ENCODE data around the gene NTSR1.

Gene NTSR1

GRCh38 chr20:62665826-62666735 lies 42.6 kb upstream of the NTSR1 start:
- Histone ChIP-seq H3K9ac (ENCODE audit: low read length) (no peak overlapping the region), H3K27me3 (ENCODE audit: control insufficient read depth in 1 of 2, insufficient read depth in 2 of 2, low read length in 2 of 2) (peaks cover 0 to 6% of the 10 kb centered on the region in 2 donors), H3K36me3 (ENCODE audit: insufficient read depth, low read length) (no peaks in the 10 kb centered on the region)

DNA sequence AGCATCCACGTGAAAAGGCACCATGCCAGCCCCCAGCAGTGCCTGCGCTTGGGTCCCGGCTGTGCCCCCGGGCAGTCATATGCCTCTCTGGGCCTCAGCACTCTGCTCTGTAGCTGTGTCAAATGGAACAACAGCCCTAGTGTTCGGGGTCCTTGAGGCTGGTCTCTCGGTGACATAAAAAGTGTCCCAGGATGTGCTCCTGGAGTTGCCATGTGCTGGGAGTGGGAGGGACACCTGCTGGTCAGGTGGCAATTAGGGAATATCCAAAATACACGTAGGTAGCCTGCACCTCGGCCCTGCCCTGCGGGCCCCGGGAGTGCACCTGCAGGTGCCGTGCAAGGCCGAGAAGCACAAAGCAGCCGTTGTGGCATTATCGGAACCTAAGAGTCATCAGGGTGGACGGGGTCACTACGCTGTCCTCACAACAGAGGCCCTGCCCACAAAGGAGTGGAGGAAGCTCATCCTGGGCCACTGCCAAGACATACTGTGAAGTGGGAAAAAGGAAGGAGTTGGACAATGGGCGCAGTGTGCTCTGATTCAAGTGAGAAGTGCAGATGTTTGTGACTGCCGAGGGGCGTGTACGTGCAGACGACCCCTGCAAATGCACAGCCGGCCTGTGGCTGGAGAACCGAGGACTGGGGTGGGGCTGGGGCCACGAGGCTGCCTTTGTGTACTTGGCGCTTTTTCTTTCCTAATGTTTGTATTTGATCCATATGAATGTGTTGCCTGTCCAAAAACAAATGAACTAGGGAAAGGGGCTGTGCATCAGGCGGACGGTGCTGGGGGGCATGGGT lies 41.7 kb upstream of the NTSR1 start:
- Histone ChIP-seq H3K27ac (ENCODE audit: low read depth, low read length) (no peak overlapping the region), H3K4me1 (ENCODE audit: insufficient read depth, low read length) (peaks cover 6% of the 10 kb centered on the region), H3K4me3 (ENCODE audit: low read depth in 1 of 2, low read length in 2 of 2) (no peak overlapping the region), H3K9ac (ENCODE audit: low read length) (no peak overlapping the region), H3K36me3 (ENCODE audit: insufficient read depth, low read length) (no peaks in the 10 kb centered on the region), H3K27me3 (ENCODE audit: control insufficient read depth in 1 of 2, insufficient read depth in 2 of 2, low read length in 2 of 2) (peaks cover 0 to 4% of the 10 kb centered on the region in 2 donors), H3K9me3 (ENCODE audit: low read length) (no peaks in the 10 kb centered on the region)

More at GRCh38 chr20:62665826-62666735, 42.6 kb upstream of the NTSR1 start:
- H3K4me3 ChIP-seq (ENCODE audit: low read depth in 1 of 2, low read length in 2 of 2), result no peak overlapping the region
- H3K4me1 ChIP-seq (ENCODE audit: insufficient read depth, low read length), result peaks cover 6% of the 10 kb centered on the region
- no peaks in the 10 kb centered on the region for H3K9me3 ChIP-seq (ENCODE audit: low read length)
- no peak overlapping the region for H3K27ac ChIP-seq (ENCODE audit: low read depth, low read length)

GRCh38 chr20:62667530-62668440 lies 40.9 kb upstream of the NTSR1 start:
- H3K36me3 ChIP-seq (ENCODE audit: insufficient read depth, low read length), result no peaks in the 10 kb centered on the region
- H3K27ac ChIP-seq (ENCODE audit: low read depth, low read length), result no peak overlapping the region
- no peaks in the 10 kb centered on the region for H3K9me3 ChIP-seq (ENCODE audit: low read length)
- peaks cover 6% of the 10 kb centered on the region for H3K4me1 ChIP-seq (ENCODE audit: insufficient read depth, low read length)
- H3K9ac ChIP-seq (ENCODE audit: low read length), result no peak overlapping the region
- H3K27me3 ChIP-seq (ENCODE audit: control insufficient read depth in 1 of 2, insufficient read depth in 2 of 2, low read length in 2 of 2), result peaks cover 0 to 4% of the 10 kb centered on the region in 2 donors
- no peak overlapping the region for H3K4me3 ChIP-seq (ENCODE audit: low read depth in 1 of 2, low read length in 2 of 2)

GRCh38 chr20:62668441-62669027 lies 40.1 kb upstream of the NTSR1 start:
- Histone ChIP-seq H3K4me1 (ENCODE audit: insufficient read depth, low read length) (peaks cover 6% of the 10 kb centered on the region), H3K9ac (ENCODE audit: low read length) (no peak overlapping the region), H3K4me3 (ENCODE audit: low read depth in 1 of 2, low read length in 2 of 2) (no peak overlapping the region), H3K27me3 (ENCODE audit: control insufficient read depth in 1 of 2, insufficient read depth in 2 of 2, low read length in 2 of 2) (peaks cover 0 to 4% of the 10 kb centered on the region in 2 donors), H3K9me3 (ENCODE audit: low read length) (no peaks in the 10 kb centered on the region), H3K36me3 (ENCODE audit: insufficient read depth, low read length) (no peaks in the 10 kb centered on the region), H3K27ac (ENCODE audit: low read depth, low read length) (no peak overlapping the region)

DNA sequence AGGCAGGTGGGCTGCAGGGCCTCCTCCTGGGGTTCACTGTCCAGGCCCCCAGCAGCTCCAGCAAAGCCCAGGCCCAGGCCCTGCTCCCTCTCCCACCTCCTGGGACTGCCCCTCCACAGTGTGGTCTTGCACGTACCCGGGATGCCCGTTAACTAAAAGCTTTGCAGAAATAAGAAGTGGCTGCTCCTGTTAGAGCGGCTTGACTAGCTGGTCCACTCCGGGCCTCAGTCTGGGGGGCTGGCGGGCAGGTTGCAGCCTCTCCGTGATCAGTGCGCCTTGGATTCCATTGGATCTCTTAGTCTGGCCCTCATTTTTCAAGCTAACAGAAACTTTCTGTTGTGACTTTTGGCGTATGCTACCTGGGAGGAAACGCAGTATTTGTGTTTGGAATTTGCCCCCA lies 39.4 kb upstream of the NTSR1 start:
- Histone ChIP-seq H3K9me3 (ENCODE audit: low read length) (no peaks in the 10 kb centered on the region), H3K4me1 (ENCODE audit: insufficient read depth, low read length) (peaks cover 6% of the 10 kb centered on the region), H3K9ac (ENCODE audit: low read length) (no peak overlapping the region), H3K4me3 (ENCODE audit: low read depth in 1 of 2, low read length in 2 of 2) (no peak overlapping the region), H3K36me3 (ENCODE audit: insufficient read depth, low read length) (no peaks in the 10 kb centered on the region), H3K27ac (ENCODE audit: low read depth, low read length) (no peak overlapping the region), H3K27me3 (ENCODE audit: control insufficient read depth in 1 of 2, insufficient read depth in 2 of 2, low read length in 2 of 2) (peaks cover 0 to 4% of the 10 kb centered on the region in 2 donors)

DNA sequence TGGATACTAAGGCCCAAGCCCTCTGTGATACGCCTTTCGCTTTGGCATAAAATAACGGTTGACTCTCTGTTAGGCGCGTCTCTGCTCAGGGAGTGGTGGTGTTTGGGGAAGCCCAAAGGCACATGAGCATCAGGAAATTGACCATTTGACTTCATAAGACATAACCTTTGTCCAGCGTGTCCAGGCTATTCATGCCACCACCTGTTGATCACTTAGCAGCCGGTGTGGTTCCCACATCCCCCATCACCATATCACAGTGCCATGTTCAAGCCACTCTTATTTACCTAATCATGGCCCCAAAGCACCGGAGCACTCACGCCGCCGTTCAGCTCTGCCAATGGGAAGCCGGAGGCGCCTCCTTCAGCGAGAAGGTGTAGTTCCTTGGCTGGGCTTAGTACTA lies 38.5 kb upstream of the NTSR1 start:
- Histone ChIP-seq H3K36me3 (ENCODE audit: insufficient read depth, low read length) (no peaks in the 10 kb centered on the region), H3K27ac (ENCODE audit: low read depth, low read length) (no peak overlapping the region), H3K27me3 (ENCODE audit: control insufficient read depth in 1 of 2, insufficient read depth in 2 of 2, low read length in 2 of 2) (peaks cover 0 to 4% of the 10 kb centered on the region in 2 donors), H3K9me3 (ENCODE audit: low read length) (no peaks in the 10 kb centered on the region), H3K9ac (ENCODE audit: low read length) (no peak overlapping the region), H3K4me1 (ENCODE audit: insufficient read depth, low read length) (peaks cover 6% of the 10 kb centered on the region), H3K4me3 (ENCODE audit: low read depth in 1 of 2, low read length in 2 of 2) (no peak overlapping the region)

DNA sequence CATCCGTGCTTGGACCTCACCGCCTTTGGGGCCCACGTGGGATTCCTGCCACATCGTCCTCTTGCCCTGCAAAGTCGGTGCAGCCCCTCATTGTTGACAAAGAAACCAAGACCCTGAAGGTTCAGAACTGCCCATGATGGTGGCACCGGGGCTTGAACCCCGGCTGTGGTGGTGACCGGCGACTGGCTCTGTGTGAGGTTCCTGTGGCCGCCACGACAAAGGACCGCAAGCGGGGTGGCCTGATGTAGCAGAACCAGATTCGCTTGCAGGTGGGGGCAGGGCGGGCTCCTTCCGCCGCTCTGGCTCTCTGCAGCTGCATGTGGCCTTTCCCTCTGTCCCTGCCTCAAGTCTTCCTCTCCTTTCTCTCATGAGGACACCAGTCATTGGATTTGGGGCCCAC lies 37.6 kb upstream of the NTSR1 start:
- peaks cover 6% of the 10 kb centered on the region for H3K4me1 ChIP-seq (ENCODE audit: insufficient read depth, low read length)
- H3K4me3 ChIP-seq (ENCODE audit: low read depth in 1 of 2, low read length in 2 of 2), result no peak overlapping the region
- no peak overlapping the region for H3K27ac ChIP-seq (ENCODE audit: low read depth, low read length)
- peaks cover 0 to 4% of the 10 kb centered on the region in 2 donors for H3K27me3 ChIP-seq (ENCODE audit: control insufficient read depth in 1 of 2, insufficient read depth in 2 of 2, low read length in 2 of 2)
- H3K9ac ChIP-seq (ENCODE audit: low read length), result no peak overlapping the region
- H3K9me3 ChIP-seq (ENCODE audit: low read length), result no peaks in the 10 kb centered on the region
- H3K36me3 ChIP-seq (ENCODE audit: insufficient read depth, low read length), result no peaks in the 10 kb centered on the region

DNA sequence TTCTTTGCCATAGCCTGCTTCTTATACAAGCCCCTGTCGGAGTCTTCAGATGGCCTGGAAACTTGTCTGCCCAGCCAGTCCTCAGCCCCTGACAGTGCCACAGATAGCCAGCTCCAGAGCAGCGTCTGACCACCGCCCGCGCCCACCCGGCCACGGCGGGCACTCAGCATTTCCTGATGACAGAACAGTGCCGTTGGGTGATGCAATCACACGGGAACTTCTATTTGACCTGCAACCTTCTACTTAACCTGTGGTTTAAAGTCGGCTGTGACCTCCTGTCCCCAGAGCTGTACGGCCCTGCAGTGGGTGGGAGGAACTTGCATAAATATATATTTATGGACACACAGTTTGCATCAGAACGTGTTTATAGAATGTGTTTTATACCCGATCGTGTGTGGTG lies 36.9 kb upstream of the NTSR1 start:
- no peaks in the 10 kb centered on the region for H3K27me3 ChIP-seq (ENCODE audit: control insufficient read depth in 1 of 2, insufficient read depth in 2 of 2, low read length in 2 of 2)
- no peak overlapping the region for H3K4me3 ChIP-seq (ENCODE audit: low read depth in 1 of 2, low read length in 2 of 2)
- H3K9me3 ChIP-seq (ENCODE audit: low read length), result no peaks in the 10 kb centered on the region
- H3K27ac ChIP-seq (ENCODE audit: low read depth, low read length), result no peak overlapping the region
- H3K4me1 ChIP-seq (ENCODE audit: insufficient read depth, low read length), result peaks cover 6% of the 10 kb centered on the region
- H3K9ac ChIP-seq (ENCODE audit: low read length), result no peak overlapping the region
- no peaks in the 10 kb centered on the region for H3K36me3 ChIP-seq (ENCODE audit: insufficient read depth, low read length)

DNA sequence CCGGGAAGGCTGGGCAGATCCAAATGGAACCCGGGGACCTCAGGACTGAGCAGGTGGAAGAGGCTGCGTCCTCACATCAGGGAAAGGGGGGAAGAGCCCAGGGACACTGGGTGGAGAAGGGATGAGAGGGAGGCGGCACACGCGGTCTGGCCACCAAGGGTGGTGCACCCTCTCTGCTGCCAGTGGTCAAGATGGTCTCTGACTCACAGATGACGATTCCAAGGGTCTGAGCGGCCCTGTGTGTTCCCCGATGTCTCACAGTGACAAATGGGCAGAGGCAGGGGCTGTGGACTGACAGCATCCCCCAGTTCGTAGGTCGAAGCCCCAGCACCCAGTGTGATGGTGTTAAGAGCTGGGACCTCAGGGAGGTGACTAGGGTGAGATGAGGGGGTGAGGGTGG lies 34.3 kb upstream of the NTSR1 start:
- H3K27ac ChIP-seq (ENCODE audit: low read depth, low read length), result no peak overlapping the region
- H3K27me3 ChIP-seq (ENCODE audit: control insufficient read depth in 1 of 2, insufficient read depth in 2 of 2, low read length in 2 of 2), result no peaks in the 10 kb centered on the region
- H3K36me3 ChIP-seq (ENCODE audit: insufficient read depth, low read length), result no peaks in the 10 kb centered on the region
- H3K9ac ChIP-seq (ENCODE audit: low read length), result no peak overlapping the region
- no peak overlapping the region for H3K4me3 ChIP-seq (ENCODE audit: low read depth in 1 of 2, low read length in 2 of 2)
- no peaks in the 10 kb centered on the region for H3K9me3 ChIP-seq (ENCODE audit: low read length)
- no peaks in the 10 kb centered on the region for H3K4me1 ChIP-seq (ENCODE audit: insufficient read depth, low read length)

DNA sequence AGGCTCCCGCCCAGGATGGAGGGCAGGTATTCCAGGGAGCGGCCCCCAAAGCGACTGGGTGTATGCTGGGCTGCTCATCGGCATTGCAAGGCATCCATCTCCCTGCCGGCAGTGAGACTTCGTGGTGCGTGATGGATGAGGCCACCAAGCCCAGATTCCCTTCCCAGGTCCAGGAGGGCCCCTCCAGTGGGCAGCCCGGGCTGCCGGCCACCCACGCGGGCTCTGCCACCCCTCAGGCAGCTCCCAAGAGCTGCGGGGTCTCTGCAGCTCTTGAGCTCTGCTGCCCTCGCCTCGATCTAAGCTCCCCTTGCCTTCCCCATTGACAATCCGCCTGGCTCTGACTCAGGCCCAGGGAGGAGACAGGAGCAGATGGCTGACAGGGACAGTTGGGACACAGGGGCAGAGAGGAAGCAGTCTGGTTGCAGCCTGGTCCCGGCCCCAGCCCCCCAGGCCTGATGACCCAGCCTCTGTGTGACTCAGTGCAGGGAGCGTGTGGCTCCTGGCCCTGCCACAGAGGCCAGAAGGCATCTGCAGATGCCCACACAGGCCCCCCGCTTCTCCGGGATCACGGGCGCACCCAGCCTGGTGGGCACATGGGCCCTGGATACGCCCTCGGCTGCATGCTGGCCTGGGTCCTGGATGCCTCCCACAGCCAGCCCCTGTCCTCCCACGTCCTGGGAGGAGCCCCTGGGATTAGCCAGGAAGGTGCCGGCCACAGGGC lies 33.3 kb upstream of the NTSR1 start:
- H3K36me3 ChIP-seq (ENCODE audit: insufficient read depth, low read length), result no peaks in the 10 kb centered on the region
- H3K27me3 ChIP-seq (ENCODE audit: control insufficient read depth in 1 of 2, insufficient read depth in 2 of 2, low read length in 2 of 2), result no peaks in the 10 kb centered on the region
- H3K4me3 ChIP-seq (ENCODE audit: low read depth in 1 of 2, low read length in 2 of 2), result no peak overlapping the region
- H3K4me1 ChIP-seq (ENCODE audit: insufficient read depth, low read length), result no peaks in the 10 kb centered on the region
- H3K9me3 ChIP-seq (ENCODE audit: low read length), result no peaks in the 10 kb centered on the region
- no peak overlapping the region for H3K27ac ChIP-seq (ENCODE audit: low read depth, low read length)
- H3K9ac ChIP-seq (ENCODE audit: low read length), result no peak overlapping the region

Data from muscle layer of colon (tissue), 2 donors.